Hematopoietic multipotent progenitor cell (in vitro differentiated cells): ENCODE results near the gene GRIK4. TPM values are rescaled to one million over a fixed set of nuclear protein-coding genes. Genes with fewer than 3 reads are reported as not detected.
A peak's percentile ranks its signal among the peaks of the same experiment; 100 is the strongest.

Source experiments
- DNase-seq, 3 donors: peaks; one replicate each; pipeline ENCODE4 v3.0.0-alpha.2; 2011 to 2015; ENCODE audit warnings: low read depth in 2 of 3, low spot score in 2 of 3
- total RNA-seq: library from RNA; depleted of rRNA; stranded (reverse); fragments of >200 nt; gene quantifications from one replicate; pipeline ENCODE4 v1.2.3, GENCODE V29; 2012

The GRIK4 gene
- total RNA-seq, 1 donor = not detected

DNA sequence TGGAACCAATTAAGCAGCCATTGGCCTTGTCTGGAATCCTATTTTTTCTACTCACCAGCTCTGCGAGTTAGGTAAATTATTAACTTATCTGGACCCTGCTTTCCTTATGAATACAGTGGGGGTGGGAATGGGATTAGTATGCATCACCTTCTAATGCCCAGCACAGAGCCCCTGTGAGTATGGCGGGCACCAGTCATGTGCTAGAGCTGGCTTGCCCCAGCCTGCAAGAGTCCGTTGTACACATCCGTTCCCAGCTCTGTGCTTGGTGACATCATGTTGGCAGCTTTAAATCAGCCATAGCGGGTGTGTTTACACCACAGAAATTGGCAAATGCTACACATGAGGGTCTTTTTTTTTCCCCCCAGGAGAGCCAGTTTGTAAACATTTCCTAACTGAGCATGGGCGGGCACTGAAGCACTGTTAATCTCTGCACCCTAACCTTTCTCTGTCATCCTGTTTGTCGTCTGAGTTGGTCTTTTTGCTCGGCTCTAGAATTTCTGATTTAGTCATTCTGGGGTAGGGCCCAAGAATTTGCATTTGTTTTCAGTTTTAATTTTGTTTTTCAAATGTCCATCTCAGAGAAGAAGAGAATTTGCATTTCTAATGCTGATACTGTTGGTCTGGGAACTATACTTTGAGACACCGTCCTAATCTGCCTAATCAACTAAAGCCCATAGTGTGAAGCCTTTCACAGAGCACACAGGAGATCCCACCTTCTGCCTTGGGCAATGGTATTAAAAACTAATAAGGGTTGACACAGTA lies 382.1 kb downstream of the GRIK4 start:
- no peak for DNase-seq

DNA sequence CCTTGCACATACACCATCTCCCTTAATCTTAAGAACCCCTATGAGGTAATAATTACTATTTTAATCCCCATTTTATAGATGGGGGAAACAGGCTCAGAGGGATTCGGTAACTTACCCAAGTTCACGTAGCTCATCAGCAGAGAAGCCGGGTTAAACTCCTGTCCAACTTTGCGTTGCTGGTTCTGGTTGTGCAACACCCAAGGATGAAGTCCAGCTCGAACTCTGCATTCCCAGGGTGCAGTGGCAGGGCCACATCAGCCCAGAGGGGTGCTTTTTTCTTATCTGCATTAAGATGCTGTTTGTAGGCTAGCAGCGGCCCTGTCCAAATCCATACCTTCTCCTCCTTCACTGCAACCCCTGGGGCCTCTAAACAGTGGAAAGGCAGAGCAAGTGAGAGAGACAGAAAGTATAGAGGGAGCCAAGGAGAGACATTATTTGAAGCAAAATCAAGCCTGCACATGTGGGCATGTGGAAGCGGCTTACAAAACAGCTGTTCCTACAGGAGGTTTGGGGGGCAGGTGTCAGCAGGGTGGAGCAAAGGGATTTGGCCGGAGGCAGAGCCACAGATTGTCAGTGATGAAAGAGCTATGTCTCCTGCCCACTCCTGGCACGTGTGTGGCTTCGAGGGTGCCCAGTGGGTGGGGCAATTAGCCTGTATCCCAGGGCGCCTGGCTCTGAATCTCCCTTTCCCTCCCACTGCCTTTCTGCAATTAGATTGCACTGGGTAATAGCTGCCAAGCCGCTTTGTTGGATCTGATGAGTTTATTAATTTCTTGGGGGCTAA lies 382.8 kb downstream of the GRIK4 start:
- no peak for DNase-seq

DNA sequence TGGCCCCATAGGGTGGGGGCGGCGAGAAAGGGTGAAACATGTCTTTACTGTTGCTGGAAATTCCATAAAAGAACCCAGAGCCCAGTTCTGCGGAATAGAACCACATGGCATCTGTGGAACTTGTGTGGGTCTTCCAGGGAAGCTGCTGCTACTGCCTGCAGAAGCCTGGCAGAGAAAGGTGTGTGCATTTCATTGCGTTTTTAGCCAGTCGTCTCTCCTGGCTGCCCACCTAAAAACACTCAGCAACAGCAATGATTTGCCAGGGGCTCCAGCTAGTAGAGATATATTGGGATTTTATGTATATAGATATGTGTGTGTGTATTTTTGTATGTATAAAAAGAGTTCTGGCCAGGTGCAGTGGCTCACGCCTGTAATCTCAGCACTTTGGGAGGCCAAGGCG lies 385.1 kb downstream of the GRIK4 start:
- DNase-seq = no peak

DNA sequence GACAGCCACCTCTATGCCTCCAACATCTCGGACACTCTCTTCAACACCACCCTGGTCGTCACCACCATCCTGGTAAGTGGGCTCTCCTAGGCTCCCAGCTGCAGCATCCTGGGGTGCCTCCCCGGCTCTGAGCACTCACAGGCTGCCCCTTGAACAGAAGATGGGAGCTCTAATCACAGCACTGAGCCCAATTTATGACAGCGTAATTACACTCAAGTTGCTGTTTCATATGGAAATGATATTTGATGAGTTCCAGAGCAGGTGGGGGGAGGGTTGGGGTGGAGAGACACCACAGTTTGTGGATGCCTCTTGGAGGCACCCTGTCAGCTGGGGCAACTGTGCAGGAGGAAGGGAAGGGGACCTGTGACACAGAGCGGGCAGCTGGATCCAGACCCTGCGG lies 387.0 kb downstream of the GRIK4 start:
- DNase-seq = no peak

DNA sequence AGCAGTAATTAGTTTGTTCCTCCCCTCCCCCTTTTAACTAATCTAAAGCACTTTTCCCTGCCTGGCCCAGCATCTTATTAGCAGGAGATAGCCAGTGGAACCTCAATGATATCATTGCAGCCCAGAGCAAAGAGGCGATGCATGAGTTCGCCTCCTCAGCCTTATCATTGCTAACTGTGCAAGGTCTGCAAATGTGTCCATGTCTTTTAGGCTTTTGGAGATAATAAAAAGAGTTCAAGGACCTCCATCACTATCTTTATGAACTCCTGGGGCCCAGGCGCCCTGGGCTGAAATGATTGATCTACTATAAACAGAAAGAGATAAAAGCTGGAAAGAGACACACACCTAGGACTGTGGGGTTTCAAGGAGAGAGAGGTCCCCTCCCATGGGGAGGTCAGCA lies 388.2 kb downstream of the GRIK4 start:
- DNase-seq = no peak

DNA sequence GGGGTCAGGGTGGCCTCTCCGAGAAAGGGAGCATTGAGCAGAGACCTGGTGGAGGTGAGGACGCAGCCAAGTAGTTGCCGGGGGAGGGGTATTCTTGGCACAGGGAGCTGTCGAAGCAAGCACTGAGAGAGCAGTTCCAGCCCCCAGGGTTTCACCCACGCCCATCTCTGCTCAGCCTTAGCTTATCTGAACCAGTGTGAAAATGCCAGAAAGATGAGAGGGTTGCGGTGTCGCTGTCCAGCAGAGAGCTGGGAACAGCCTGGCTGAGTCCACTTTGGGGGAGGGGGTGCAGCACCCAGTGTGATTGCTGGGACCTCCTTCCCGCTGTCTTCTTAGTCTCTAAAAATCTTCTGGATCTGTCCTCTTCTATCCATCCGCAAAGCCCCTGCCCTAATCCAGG lies 389.1 kb downstream of the GRIK4 start:
- DNase-seq = no peak

DNA sequence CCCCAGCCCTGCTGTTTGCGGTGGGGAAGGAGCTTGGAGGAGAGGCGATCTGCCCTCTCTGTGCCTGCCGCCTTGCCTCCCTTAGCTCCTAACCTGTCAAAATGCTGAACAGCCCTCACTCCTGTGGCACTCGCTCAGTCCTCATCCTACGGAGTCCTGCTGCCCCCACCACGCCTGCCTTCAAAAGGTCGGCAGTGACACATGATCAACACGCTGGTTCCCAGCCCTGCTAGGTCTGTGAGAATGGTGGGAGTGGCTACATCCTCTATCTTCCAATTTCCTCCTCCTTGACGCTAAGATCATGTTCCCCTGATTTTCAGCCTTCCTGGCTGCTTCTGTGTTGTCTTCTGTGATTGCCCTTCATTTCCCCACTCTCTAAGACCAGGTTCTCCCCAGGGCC lies 392.1 kb downstream of the GRIK4 start:
- no peak for DNase-seq

DNA sequence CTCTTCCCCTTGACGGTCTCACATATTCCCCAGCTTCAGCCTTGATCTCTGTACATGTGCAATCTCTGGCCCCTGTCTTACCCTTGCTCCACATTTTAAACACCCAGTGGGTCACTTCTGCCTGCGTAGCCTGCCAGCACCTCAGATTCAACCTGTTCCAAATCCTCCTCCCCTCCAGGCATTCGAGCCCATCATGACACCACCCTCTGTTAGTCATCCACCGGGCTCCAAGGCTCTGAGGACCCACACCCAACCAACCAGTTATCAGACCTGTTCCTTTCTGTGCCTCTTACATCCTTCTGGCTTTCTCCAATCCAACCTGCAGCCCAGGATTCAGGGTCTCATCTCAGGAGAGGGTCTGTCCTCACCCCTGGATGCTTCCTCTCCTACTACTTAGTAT lies 392.6 kb downstream of the GRIK4 start:
- DNase-seq = no peak

DNA sequence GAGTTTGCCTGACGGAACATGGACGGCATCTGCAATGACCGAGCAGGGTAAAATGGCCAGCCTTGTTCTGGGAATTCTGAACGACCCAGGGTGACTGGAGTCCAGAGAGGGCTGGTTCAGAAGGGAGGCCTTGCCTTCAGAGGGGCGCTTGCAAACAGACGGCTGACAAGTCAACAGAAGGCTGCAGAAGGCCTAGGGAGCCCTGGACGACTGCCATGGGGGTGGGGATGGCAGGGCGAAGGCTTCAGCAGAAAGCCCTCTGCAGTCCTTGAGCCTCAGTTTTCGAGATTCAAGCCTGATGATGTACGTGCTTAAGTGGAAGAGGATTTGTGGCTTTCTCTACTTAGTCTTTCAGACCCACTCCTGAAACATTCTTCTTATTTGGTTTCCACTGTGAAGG lies 395.2 kb downstream of the GRIK4 start:
- DNase-seq = no peak

DNA sequence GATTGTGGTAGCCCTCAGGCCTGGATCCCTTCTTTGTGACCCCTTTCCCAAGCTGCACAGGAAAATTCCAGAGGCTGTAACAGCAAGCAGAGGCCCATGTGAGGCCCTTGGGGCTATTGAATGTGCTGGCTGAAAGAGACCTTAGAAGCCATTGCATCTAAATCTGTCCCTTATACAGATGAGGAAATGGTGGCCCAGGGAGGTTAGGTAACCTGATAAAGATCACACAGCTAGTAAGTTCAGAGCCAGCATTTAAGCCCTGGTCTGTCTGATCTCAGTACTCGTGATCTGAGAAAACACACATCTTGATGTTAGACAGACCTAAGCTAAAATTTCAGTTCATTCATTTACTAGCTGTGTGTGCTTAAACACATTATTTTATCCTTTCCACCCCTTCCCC lies 396.4 kb downstream of the GRIK4 start:
- no peak for DNase-seq

DNA sequence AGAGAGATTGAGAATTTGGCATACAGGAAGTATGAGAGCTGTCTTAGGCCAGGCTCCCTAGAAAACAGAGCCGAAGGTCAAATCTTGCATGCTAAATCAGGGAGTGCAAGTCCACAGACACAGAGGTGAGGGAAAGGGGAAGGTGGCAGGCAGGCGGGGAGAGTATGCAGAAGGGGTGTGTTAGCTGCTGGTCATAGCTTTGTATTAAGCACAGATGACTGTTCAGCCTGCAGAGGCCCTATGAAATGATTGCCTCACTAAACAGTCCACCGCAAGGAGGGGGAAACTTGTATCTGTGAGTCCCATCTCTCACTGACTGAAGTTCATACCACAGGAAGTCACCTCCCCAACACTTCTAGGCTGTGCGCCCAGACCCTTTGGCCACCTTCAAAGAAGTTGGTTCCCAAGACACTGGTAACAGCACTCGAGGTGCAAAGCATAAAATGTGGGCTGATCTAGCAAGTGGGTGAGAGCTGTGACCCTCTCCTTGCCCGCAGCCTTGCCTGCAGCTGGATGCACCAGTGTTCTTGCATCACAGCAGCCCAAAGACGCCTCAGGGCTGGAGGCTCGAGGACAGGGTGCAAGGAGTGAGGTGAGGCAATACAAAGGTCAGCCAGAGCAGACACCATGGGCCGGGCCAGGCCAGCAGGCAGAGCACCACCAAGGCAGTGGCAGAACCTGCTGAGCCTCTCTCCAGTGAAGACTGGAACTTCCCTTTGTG lies 397.1 kb downstream of the GRIK4 start:
- DNase-seq = no peak

DNA sequence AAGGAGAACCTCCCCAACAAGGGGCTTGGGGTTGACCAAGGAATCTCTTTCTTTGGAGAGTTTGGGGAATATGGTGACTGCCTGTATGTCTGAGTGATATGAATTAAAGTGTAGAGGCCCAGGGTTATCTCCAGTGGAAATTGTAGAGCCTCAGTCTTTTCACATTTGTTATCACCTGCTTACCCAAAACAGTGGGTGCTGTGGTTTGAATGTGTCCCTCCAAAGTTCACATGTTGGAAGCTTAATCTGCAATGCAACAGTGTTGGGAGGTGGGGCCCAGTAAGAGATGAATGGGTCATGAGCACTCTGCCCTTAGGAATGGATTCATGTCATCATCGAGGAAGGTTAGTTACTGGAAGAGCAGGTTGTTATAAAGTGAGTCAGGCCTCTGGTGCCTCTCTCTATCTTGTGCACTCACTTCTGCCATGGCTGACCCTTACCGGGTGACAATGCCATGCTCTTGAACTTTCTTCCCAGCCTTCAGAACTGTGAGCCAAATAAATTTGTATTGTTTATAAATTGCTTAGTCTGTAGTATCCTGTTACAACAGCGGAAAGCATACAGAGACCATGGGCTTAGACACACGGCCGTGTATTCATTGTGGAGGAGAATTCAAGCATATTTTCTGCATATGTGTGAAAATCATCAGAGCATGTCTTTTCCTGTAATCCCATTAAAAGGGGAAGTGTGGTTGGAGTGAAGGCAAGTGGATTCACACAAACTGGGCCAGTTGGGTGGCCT lies 398.3 kb downstream of the GRIK4 start:
- no peak for DNase-seq

DNA sequence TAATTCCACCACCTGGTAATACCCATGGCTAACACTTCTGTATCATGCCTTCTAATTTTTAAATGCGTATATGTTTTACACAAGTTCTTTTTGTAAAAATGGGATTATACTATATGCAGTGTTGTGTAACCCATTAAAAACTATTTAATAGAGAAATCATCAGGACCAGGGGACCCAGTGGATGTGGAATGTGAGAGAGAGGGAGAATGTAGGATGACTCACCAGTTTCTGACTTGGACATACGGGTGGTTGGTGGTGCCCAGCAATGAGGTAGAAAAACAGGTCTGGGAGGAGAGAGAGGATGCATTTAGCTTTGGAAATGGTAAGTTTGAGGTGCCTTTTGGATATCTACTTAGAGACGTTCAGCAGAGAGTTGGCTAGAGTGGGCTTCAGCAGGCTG lies 400.4 kb downstream of the GRIK4 start:
- no peak for DNase-seq

DNA sequence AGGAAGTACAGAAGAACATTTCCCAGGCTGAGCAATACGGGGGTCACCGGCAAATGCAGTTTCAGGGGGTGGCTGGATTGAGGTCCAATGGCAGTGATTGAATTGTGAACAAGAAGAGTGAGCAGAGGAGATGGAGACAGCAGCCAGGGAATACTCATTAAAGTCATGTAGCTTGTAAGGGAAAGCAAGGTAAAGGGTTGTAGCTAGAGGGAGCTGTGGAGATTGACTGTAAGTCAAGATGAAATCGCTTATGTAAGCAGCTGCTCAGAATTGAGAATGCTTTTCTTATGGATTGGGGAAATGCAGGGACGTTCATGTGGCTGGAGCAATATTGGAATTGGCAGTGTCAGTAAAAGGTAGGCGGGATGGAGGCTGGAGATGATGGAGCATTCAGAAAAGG lies 401.0 kb downstream of the GRIK4 start:
- peak in 2 of 3 donors; percentile 14 to 40 for DNase-seq

DNA sequence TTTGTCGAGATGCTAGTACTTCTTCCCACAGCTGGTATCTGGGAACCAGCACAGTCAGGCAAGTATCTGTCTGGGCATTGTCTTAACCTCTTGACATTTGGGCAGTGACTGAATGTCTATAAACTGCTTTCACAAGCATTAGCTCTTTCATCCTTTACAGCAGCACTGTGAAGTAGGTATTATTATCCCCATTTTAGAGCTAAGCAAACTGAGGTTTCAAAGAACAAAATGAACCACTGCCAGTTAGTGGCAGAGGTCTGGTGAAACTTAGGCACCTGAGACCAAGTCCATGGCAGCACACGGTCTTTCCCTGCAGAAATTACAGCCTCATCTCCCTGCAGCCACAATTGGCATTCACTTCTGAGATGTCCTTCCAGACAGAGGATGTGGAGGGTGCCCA lies 401.4 kb downstream of the GRIK4 start:
- no peak for DNase-seq

DNA sequence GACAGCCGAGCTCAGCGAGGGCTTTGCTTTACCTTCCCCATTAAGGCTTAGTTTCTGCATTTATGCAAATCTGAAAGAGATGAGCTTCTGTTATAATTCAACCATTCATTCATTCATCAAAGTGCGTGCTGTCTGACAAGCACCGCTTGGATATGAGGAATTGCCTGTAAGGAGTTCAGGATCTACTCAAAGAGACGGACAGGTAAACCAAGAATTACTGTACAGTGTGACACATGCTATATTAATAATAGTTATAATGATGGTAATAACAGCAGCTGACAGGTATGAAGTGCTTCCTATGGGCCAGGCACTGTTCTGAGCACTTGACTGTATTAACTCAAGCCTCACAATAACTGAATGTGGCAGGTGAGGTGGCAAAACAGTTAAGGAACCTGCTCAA lies 402.5 kb downstream of the GRIK4 start:
- DNase-seq = no peak

DNA sequence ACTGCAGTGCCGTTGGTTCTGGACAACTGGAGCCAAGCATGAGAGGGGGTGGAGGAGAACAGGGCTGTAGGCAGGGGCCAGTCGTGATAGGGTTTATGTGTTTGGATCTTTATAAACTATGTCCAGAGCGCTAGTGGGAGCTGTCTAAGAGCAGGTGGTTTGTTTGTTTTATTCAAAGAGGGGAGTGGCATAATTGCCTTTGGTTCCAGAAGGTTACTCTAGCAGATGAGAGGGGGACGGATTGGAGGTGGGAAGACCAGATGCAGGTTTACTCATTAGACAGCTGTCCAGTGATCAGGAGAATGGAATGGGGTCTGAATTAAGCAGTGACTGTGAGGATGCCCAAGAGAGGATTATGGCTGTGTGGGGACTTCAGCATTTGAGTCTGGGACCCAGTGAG lies 403.1 kb downstream of the GRIK4 start:
- DNase-seq = no peak

DNA sequence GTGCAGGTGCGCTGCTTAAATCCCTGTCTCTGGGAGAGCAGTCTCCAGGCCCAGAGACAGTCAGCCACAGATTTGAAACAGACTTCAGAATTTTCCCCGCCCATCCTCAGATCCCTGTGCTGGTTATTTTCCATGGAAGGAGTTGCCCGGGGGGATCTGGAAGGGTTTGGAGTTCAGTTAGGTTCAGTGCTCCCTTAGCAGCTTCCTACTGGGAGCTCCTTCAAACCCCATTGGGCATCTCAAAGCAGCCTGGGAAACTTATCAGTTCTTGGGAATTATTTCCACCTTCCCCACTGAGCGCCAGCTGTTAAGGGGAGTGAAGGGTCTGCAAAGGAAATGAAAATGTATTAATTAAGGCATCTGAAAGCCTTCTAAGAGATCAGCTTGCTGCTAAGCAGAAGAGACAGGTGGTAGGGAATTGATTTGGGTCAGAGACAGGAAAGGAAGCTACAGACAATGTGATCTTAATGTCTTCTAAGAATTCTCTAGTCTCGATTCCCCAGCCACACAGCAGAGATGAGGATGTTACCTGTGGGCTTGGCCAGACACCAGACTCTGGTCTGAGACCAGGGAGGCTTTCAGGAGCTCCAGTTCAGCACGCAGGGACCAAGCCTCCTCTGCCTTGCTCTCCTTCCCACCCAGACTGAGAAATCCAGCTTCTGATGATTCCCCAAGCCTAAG lies 406.2 kb downstream of the GRIK4 start:
- no peak for DNase-seq

DNA sequence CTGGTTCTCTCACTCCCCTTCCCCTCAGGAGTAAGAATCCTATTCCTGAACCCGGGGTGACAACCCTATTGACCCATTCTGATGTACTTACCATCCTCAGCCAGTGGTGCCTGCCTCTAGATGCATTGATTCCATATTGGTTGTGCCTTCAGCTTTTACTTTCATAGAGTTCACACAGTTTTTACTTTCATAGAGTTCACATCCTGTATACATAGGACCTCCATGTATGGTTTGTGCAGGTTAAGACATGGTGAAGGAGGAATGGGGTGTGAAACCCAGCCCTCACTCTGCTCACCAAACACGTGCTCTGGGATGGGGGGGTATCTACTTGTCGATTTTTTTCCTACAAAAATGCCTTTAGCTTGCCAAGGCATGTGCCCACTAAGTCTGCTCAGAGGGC lies 406.7 kb downstream of the GRIK4 start:
- no peak for DNase-seq

DNA sequence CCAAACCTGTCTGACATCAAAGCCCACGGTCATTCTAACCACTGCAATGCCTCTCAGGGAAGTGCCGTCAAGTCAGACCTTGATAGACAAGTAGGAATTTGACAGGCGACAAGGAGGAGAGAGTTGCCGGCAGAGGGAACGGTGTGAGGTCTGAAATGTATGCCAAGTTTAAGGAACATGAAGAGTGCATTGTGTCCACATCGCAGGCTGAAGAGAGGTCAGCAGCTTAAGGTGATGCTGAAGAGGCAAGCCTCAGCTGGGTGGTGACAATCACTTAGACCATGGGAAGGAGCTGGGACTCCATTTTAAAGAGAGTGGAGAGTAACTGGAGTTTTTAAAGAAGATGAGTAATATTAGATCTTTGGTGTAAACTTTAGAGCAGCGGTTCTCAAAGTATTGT lies 407.5 kb downstream of the GRIK4 start:
- no peak for DNase-seq
